ENCODE data around the gene ST3GAL4. TPM values are rescaled to one million over a fixed set of nuclear protein-coding genes. Genes with fewer than 3 reads are reported as not detected.

ST3GAL4 gene
- total RNA-seq, 1 experiment from 2014 or later = 13.1 TPM

GRCh38 chr11:126335463-126335760 is 20.1 kb upstream of the ST3GAL4 start:
- H3K36me3 ChIP-seq (ENCODE audit: control insufficient read depth in 1 of 2, insufficient read depth in 2 of 2, low read length in 2 of 2) = no peaks in the 10 kb centered on the region
- H3K9ac ChIP-seq (ENCODE audit: low read length) = no peak overlapping the region
- ATAC-seq = no peak
- no peaks in the 10 kb centered on the region for H3K79me2 ChIP-seq (ENCODE audit: insufficient read depth, low read length)
- CTCF ChIA-PET = no interaction called here
- peaks cover 8 to 22% of the 10 kb centered on the region in 2 experiments for H3K4me1 ChIP-seq (ENCODE audit: control insufficient read depth in 1 of 2, insufficient read depth in 2 of 2, low read length in 2 of 2)
- intact Hi-C loops (cut with micrococcal nuclease) = no loop called here
- TF ChIP-seq ZNF274 (IDR thresholded peaks at IDR 0.05; ENCODE audit: low read depth, low read length) = no peak
- TF ChIP-seq, protein P1, sequence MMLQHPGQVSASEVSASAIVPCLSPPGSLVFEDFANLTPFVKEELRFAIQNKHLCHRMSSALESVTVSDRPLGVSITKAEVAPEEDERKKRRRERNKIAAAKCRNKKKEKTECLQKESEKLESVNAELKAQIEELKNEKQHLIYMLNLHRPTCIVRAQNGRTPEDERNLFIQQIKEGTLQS (IDR thresholded peaks at IDR 0.05) = no peak
- TF ChIP-seq TCF7L2 (IDR thresholded peaks at IDR 0.05; ENCODE audit: borderline replicate concordance, extremely low read depth, insufficient read depth, insufficient read length) = no peak
- no peak for TF ChIP-seq RAD21 (IDR thresholded peaks at IDR 0.05; ENCODE audit: low read depth)
- no peak for TF ChIP-seq CTCF (IDR thresholded peaks at IDR 0.05 in 2 of 3, conservative IDR thresholded peaks at IDR 0.05 in 1 of 3; ENCODE audit: borderline replicate concordance in 1 of 3, insufficient read depth in 1 of 3, low read depth in 2 of 3, low read length in 2 of 3)
- TF ChIP-seq, protein P2, sequence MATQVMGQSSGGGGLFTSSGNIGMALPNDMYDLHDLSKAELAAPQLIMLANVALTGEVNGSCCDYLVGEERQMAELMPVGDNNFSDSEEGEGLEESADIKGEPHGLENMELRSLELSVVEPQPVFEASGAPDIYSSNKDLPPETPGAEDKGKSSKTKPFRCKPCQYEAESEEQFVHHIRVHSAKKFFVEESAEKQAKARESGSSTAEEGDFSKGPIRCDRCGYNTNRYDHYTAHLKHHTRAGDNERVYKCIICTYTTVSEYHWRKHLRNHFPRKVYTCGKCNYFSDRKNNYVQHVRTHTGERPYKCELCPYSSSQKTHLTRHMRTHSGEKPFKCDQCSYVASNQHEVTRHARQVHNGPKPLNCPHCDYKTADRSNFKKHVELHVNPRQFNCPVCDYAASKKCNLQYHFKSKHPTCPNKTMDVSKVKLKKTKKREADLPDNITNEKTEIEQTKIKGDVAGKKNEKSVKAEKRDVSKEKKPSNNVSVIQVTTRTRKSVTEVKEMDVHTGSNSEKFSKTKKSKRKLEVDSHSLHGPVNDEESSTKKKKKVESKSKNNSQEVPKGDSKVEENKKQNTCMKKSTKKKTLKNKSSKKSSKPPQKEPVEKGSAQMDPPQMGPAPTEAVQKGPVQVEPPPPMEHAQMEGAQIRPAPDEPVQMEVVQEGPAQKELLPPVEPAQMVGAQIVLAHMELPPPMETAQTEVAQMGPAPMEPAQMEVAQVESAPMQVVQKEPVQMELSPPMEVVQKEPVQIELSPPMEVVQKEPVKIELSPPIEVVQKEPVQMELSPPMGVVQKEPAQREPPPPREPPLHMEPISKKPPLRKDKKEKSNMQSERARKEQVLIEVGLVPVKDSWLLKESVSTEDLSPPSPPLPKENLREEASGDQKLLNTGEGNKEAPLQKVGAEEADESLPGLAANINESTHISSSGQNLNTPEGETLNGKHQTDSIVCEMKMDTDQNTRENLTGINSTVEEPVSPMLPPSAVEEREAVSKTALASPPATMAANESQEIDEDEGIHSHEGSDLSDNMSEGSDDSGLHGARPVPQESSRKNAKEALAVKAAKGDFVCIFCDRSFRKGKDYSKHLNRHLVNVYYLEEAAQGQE (IDR thresholded peaks at IDR 0.05; ENCODE audit: low read depth) = no peak
- no peak for TF ChIP-seq POLR2A (IDR thresholded peaks at IDR 0.05; ENCODE audit: borderline replicate concordance, extremely low read depth, insufficient read depth, insufficient read length)
- TF ChIP-seq POLR2AphosphoS5 (IDR thresholded peaks at IDR 0.05; ENCODE audit: low read depth, low read length) = no peak
- TF ChIP-seq EZH2phosphoT487 (IDR thresholded peaks at IDR 0.05; ENCODE audit: borderline replicate concordance) = no peak
- TF ChIP-seq EGR1 (IDR thresholded peaks at IDR 0.05; ENCODE audit: low read depth) = no peak
- no peak for TF ChIP-seq CBX3 (IDR thresholded peaks at IDR 0.05; ENCODE audit: low read depth)
- TF ChIP-seq SP1 (IDR thresholded peaks at IDR 0.05; ENCODE audit: low read depth) = no peak
- RAD21 ChIA-PET (ENCODE audit: low non-redundant PET in 1 of 2, low total read pairs in 2 of 2, uncharacterized antibody in 2 of 2, unreplicated experiment in 2 of 2) = no interaction called here
- no TSS peak for BruUV-seq (replicated peaks)
- POLR2A ChIA-PET = no interaction called here
- H4K20me1 ChIP-seq (ENCODE audit: insufficient read depth) = no peaks in the 10 kb centered on the region
- no peak overlapping the region for H3K27ac ChIP-seq (ENCODE audit: low read depth, low read length)
- H3K27me3 ChIP-seq (ENCODE audit: insufficient read depth, low read length) = no peaks in the 10 kb centered on the region
- no peak overlapping the region for H2AFZ ChIP-seq (ENCODE audit: low read depth, low read length, poor library complexity, severe bottlenecking)
- H3K9me2 ChIP-seq (ENCODE audit: insufficient read depth) = no peaks in the 10 kb centered on the region
- H3K4me2 ChIP-seq (ENCODE audit: low read length) = no peak overlapping the region
- H3K4me3 ChIP-seq (replicated peaks in 1 of 2; ENCODE audit: low read depth in 1 of 2, low read length in 2 of 2) = no peak overlapping the region
- no peak for DNase-seq (ENCODE audit: low read depth, low spot score)
- no peaks in the 10 kb centered on the region for H3K9me3 ChIP-seq (ENCODE audit: control insufficient read depth in 1 of 2, insufficient read depth in 1 of 2, low read depth in 1 of 2, low read length in 2 of 2)

Measured in HCT116 (cell line).